OCI-M1 (cell line): ENCODE results near the gene SF3B1.
"Not testable (repeated sequence)": the region's sequence is repeated elsewhere in the genome, so short reads cannot be mapped to it uniquely, and the experiment has no call there.

ENCODE experiments used
- DNase-seq: peaks from one replicate; lab custom pipeline; 2025; lab: John Stamatoyannopoulos, UW

SF3B1 gene

DNA sequence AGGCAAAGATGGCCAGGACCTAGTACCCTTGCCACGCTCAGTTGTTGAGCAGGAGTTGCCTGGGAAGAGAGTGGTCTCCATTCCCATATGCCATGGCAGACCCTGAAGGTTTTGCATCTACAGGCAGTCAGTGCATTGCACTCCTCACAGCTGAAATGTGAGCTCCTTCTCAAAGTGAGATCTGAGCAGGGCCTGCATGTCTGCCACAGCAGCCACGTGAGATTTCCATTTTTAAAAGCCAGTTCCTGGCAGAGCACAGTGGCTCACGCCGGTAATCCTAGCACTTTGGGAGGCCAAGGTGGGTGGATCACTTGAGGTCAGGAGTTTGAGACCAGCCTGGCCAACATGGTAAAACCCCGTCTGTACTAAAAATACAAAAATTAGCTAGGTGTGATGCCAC lies 90.9 kb downstream of the SF3B1 start:
- not testable (repeated sequence) for DNase-seq

DNA sequence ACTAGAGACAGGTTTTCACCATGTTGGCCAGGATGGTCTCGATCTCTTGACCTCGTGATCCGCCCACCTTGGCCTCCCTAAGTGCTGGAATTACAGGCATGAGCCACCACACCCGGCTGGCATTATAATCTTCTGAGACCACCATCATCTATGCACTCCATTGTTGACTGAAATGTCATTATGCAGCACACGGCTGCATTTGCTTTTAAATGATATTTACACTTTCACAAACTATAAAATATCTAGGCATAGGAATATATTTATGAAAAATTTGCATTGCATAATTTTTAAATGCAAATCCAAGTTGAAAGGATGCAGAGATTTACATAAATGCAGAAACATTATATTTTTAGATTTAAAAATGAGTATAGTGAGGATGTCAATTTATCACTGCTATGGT lies 94.2 kb downstream of the SF3B1 start:
- DNase-seq: no peak
